ENCODE results near the gene COL2A1.

The COL2A1 gene

DNA sequence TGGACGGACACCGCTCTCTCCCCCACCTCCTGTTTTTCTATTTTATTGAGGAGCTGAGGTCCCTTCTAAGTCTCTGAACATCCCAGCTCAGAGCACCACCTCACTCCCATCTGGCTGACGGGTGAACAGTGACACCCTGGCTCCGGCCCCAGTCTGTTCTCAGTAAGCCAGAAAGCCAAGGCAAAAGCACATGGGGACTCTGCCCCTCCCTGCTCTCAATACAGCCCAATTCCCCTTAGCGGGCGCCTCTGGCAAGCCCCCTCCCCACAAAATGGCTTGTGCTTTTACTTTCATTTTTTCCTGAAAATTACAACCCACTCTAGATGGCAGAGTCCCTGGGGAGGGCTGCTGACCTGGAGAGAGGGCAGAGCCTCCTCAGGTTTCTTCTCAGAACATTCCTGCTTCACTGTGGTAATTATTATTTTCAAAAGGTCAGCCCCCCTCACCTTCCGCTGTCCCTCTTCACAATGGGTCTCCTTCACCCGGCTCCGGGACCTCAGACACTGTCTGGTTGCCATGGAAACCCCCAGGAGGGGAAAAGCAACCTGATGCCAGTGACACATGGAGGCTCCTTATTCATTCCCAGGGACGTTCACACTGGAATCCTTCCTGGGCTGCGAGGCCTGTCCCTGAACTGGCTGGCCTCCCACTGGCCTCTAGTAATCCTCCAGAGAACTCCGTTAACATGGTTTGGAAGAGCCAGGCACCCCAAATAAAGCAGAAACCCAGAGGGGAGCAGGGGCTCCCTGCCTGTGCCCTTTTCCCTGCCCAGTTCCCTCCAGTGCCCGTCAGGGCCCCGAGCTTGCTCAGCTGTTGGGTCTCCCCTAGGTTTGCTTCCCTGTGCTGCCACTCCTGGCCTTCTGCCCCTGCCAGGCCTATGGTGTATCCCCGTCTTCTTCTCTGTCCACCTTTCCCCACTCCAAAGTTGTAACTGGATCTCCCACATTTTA is 15.9 kb downstream of the COL2A1 start:
- no peak for DNase-seq

DNA sequence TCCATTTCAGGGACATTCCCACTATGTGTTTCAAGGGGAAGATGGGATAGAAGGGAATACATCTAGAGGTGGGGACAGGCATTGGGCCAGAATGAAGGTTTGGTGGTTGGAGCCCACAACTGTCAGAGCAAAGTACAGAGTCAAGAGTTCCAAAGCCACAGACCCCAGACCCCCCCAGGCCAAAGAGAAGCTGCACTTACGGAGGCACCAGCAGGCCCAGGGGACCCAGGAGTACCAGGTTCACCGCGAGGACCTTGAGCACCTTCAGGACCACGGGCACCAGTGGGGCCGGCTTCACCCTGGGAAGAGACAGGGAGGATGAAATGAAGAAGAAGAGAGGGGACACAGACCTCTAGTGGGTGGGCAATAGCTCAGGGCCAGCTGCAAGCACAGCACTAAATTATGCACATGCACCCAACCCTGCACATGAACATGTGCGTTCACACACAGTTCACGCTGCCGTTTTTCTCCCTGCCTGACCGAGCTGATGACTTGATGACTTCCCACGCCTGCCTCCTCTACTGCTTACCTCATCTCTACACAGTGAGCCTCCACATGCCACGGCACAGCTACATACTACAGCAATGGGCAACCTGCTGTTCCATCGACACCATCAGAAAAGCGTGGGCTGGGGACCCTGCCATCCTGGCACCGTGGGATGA is 16.7 kb downstream of the COL2A1 start:
- DNase-seq, result no peak

DNA sequence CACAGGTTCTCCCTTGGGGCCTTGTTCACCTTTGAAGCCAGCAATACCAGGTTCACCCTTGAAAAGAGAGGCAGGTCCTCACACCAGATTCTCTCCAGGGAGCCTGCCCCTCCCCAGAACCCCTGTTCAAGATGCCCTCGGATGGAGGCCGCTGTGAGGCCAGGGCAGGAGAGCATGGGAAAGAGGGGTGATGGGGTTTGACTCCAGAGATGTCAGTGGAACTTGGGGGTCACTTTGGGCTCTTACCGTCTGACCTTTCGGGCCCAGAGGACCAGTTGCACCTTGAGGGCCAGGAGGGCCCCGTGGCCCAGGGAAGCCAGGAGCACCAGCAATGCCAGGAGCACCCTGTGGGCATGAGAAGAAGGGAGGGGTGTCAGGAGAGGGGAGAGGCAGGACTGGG is 17.4 kb downstream of the COL2A1 start:
- DNase-seq, result no peak

DNA sequence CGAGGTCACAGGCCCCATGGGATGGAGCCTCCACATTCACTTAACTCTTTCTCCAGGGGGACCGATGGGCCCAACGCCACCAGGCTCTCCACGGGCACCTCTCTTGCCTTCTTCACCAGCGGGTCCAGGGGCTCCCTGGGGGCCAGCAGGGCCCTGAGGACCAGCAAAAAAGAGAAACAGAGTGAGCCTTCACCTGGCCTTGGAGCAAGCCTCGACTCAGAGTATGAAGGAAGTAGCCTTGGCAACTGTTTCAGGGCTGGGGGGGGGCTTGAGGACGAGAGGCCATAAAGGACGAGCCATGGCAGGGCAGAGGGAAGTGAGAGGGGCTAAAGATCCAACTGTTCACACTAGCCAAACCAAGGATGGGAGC is 18.0 kb downstream of the COL2A1 start:
- DNase-seq, result no peak

DNA sequence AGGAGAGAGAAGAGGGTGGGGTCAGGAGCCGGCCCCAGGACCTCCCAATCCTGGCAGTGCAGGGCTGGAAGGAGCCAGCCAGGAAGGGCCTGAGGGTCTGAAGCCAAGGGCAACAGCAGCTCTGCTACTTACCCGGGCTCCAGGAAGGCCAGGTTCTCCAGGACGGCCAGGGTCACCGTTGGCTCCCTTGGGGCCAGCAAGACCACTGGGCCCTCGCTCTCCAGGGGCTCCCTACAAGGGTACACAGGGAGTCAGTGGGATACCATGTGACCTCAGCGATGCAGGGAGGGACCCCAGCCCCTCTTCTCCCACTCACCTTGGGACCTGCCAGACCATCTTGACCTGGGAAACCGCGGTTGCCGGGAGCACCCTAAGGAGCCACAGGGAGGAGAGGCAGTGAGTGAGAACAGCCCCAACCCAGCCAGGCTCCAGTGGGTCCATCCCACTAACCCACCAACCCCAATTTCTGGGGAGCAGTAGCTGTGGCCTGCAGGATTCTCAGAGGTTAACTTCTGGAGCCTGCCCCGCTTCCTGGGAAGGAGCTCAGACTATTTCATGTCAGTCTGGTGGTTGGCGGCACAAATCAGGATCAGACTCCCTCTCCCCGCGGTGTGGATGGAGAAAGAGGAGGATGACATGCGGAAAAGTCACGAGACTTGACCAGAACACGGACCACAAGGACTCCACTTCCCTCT is 18.5 kb downstream of the COL2A1 start:
- no peak for DNase-seq

DNA sequence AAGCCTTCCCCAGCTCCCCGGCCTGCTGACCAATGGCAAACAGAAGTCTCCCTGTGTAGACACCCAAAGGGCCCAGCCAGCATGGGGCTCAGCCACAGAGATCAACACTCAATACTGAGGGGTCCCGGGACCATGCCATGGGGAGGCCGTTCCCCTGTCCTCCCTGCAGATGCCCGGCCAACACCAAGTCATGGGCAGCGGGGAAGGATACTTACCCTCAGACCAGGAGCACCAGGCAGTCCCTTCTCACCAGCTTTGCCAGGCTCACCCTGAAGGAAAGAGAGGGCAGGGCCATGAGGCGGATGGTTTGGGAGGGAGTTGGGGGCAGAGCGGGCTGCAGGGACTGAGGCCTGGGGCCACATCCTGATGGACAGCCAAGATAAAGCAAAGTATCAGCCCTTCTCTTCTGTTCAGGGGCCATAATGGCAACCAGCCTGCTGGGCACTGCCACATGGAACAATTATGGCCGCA is 19.9 kb downstream of the COL2A1 start:
- no peak for DNase-seq

DNA sequence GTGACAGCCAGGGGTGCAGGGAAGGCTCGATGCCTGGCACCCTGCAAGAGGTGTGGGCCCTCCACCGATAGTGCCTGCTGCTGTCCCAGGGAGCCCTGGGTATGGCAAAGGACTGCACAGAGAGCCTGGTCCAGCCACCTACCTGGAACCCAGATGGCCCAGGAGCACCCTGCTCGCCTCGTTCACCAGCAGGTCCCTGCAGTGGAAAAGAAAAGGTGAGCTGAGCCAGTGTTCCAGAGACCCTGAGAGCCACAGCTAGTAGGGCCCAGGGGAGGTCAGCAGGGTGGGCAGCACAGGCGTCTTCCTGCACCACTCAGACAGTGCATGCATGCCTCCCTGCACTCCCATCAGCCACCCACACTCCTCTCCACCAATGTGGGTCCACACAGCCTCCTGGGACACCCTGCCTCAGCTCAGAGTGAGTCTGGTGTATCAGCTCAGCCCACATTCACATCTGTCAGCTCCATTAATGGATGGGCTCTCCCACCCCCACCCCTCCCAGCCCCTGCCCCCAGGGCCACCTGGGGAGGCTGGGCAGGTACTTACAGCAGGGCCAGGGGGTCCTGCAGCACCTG is 20.6 kb downstream of the COL2A1 start:
- no peak for DNase-seq

DNA sequence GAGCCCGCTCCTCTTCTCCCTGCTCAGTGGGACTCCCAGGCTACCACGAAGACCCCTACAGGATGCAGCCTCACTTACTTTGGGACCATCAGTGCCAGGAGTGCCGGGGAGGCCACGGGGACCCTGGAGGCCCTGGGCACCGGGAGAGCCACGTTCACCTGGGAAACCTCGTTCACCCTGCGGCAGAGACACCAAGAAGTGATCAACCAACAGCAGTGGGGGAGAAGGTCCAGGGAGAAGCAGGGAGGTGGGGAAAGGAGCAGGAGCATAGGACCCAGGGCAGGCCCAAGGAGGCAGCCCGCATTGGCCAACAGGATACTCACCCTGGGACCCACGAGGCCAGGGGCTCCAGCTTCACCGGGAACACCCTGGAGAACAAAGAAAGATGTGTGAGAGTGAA is 21.5 kb downstream of the COL2A1 start:
- DNase-seq, result no peak

DNA sequence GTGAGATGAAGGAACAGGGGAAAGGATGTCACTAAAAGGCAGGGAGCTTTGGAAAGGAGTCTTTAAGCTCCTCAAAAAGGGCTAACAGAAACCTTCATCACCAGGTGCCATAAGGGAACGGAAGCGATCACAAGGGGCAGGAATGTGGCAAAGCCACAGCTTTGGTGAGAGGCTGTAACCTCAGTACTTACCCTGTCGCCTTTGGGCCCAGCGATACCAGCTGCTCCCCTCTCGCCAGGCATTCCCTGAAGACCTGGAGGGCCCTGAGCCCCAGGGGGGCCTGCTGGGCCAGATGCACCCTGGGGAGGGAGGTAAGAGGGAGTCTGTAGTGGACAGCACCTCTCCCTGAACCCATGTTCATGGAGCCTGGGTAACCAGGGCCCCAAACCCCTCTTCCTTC is 22.0 kb downstream of the COL2A1 start:
- DNase-seq, result no peak

DNA sequence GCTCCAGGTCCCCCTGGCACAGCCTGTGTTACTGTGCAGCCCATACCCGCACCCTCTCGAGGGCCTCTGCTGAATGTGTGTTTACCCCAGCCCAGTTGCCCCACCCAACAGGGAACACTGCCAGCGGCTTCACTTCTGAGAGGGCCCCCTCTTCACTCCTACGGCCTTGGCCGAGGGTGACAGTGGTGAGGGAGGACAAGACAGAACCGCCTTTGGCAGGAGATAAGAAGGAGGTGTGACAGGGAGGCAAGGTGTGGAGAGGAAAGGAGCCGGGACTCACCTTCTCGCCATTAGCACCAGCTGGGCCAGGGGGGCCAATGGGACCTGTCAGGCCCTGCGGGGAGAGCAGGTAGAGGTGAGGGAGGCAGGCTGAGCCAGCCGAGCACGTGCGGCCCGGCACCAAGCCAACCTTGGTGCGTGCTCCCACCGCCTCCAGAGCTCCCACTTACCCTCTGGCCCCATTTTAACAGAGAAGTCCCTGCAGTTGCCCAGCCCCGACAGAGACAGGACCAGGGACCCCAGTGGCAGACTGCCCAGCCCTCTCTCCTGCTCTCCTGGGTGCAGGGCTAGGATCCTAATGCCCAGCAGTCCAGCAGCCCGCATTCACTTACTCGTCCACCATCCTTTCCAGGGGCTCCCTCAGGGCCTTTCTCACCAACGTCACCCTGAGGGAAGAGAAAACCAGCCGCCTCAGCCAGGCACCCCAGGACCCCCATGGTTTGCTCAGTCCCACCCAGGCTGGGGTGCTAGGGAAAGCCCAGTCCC is 22.6 kb downstream of the COL2A1 start:
- DNase-seq, result no peak

DNA sequence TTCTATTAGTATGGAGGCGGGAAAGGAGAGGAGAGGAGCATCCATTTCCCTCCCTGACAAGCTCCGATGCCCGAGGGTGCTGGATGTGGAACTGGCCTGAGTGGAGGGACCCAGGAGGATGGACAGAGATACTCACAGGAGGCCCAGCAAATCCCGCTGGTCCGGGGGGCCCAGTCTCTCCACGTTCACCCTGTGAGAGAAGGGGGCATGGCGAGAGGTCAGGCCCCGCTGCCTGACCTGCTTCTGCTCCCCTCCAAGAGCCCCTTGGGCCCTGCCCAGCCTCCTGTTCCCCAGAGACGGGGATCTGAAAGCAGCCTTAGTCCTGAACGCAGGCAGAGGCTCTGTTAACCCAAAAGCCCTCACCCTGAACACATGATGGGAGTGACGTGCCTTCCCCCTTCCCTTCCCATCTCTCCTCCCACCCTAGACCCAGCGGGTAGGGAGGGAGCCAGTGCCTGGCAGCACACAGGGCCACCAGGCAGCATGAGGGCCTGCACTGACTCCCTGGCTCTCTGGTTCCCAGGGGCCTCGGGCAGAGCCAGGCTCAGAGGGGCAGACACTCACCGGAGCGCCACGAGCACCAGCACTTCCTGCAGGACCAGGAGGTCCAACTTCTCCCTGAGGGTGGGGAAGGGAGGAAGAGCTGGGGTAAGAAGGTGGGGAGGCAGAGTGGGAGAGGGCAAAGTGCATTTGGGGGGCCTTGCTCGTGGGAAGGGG is 23.3 kb downstream of the COL2A1 start:
- DNase-seq, result no peak

DNA sequence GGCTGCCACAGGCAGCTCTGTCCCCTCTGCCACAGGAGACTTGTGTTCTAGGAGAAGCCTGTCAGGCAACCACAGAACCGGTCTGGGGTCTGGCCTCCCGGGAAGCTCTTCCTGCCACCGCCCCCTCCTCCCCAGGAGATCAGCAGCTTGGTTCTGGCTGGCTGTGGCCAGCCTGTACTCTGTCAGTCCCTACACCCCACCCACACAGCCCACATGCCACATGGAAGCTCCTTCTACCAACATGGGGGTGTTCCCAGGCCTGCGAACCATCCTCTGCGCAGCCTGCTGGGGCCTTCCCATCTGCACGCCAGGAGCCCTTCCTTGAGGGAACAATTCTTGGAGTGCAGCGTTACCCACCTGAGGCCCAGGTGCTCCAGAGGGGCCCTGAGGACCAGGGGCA is 24.1 kb downstream of the COL2A1 start:
- no peak for DNase-seq

DNA sequence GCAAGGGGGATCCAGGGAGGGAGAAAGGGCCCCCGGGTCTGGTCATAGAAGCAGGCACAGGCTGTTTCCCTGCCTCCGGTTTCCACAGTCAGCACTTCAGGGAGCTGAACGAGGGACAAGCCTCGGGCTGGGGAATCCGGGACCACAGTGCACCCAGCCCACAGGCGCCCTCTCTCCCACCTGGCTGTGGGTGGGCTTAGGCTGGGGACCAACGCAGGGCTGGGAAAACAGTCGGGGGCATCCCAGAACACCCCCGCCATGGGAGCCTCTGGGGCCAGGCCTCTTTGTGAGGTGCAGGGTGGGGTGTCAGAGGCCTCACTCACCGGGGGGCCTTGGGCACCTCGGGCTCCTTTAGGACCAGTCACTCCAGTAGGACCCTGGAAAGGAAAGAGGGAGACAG is 24.6 kb downstream of the COL2A1 start:
- DNase-seq, result no peak

DNA sequence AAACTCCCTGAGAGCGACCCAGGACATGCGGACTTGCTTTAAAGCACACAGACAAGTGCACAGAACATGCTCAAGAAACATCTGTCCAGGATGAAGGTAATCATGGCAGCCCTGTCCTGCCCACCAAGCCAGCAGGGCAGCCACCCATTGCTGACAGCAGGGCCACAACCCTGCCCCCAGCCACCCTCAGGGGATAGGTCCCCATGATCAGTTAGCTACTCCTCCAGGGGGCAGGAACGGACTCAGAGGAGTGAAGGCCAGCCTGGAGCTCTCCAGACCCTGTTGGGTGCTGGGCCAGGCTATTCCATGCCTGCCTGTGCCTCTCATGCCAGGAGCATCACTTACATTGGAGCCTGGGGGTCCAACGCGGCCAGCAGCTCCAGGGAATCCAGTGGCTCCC is 25.1 kb downstream of the COL2A1 start:
- no peak for DNase-seq

DNA sequence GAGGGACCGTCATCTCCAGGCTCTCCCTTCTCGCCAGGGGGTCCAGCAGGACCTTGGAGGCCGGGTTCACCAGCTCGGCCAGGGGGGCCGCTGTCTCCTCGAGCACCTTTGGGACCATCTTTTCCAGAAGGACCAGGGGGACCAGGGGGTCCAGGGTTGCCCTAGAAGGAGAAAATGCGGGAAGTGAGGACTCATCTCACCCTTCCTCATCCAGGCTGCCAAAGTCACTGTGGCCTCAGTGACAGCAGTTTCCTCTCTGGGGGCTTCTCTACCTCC is 25.7 kb downstream of the COL2A1 start:
- DNase-seq, result no peak

DNA sequence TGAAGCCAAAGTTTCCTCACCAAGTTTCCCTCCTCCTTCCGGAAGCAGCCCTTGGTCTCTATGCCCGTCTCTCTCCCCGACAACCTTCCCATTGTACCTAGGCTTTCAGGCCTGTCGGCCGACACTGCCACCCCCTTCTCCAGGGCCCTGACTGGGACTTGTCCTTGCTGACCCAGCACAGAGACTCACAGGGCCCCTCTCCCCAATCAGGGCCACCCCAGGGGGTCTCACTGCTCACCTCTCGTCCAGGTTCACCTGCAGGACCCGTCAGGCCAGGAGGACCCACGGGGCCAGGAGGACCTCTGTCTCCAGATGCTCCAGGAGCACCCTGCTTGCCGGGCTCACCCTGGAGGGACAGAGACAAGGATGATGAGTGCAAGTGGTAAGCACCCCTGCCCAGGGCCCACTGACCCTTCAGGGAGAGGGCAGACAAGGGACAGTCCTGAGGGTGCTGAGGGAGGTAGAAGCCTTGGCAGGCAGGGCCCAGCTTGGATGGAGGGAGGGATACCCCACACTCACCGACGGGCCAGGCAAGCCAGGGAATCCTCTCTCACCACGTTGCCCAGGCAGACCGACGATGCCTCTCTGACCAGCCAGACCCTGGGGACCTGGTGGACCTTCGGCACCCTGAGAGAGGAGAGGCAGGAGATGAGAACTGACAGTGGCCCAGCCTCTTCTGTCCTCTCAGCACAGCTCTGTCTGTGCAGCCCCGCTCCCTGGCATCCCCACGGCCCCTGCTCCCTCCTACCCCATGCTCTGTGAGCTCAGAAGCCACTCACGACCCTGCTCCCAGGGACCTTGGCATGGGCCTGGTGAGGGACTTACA is 26.3 kb downstream of the COL2A1 start:
- DNase-seq, result no peak

DNA sequence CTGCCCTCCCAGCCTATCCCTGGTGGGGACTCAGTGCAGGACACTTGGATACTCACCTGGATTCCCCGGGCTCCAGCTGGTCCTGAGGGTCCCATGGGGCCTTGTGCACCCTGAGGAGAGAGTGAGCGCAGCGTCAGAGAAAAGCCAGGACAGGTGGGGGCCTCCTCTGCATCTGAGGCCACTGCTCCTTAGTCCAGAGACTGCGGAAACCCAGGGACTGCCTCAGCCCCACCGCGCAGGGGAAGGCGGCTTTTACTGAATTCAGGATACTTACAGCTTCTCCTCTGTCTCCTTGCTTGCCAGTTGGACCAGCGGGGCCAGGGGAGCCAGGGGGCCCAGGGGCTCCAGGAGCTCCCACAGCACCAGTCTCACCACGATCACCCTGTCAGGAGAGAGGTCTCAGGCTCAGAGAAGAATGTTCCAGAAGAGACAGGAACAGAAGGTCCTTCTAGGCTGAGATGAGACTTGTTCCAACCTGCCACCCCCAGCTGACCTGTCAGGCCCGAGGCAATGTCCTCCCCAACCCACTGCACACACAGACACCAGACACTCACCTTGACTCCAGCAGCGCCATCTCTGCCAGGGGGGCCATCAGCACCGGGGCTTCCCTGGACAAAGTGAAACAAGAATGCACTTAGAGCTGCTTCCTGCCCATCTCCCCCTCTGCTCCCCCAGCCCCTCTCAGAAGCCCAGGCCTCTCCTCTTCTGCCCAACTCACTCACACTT is 27.1 kb downstream of the COL2A1 start:
- DNase-seq, result no peak

DNA sequence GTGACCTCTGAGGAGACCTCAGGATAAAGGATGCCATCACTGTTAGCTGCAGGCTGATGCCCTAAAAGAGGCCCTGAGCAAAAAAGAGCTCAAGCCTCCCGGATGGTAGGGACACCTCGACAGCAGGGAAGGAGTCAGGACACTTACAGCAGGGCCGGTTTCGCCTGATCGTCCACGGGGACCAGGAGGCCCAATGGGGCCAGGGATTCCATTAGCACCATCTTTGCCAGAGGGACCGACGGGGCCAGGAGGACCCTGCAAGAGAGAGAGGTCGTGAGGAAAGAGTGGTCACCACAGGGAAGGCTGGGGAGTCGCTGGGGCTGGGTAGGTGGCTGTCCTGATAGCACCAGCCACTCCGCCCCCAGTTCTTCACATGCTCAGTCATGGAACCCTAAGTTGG is 28.5 kb downstream of the COL2A1 start:
- no peak for DNase-seq

DNA sequence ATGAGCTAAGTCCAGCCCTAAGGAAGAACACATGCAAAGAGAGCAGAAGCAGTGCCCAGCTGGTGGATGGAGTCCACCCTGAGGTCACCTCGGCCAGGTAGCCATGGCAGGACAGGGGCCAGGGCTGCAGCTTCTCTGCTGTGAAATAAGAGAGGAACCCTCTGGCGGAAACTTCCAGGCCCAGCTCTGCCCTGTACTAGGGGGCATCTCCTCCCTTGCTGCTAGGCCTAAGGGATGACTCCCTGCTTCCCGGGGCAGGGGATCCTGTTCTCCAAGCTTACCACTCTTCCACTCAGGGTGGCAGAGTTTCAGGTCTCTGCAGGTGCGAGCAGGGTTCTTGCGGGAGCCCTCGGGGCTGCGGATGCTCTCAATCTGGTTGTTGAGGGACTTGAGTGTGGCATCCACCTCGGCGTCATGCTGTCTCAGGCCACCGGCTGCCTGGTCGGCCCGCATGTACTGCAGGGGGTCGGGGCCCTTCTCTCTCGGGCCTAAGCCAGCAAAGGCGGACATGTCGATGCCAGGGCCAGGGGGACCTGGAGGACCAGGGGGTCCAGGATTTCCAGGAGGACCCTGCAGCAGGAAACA is 29.1 kb downstream of the COL2A1 start:
- no peak for DNase-seq

DNA sequence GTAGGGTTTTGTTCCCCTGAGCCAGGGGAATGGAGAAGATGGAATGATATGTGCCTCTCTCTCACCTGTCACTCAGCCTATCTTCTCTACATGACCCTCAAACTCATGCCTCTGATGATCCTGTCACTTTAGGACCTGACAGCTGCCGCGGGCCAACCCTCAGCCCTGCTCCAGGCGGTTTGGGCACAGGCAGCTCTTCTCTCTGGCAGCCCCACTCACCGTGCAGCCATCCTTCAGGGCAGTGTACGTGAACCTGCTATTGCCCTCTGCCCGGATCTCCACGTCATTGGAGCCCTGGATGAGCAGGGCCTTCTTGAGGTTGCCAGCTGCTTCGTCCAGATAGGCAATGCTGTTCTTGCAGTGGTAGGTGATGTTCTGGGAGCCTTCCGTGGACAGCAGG is 30.4 kb downstream of the COL2A1 start:
- DNase-seq, result no peak
